22Rv1 (cell line): Measurements from ENCODE around the gene ROMO1.

Source experiments
- ZFX ChIP-seq: fragments of 450-650 bp; IDR thresholded peaks from 2 replicates; pipeline ENCODE4 v1.6.1; 2017; ENCODE audit warnings: antibody characterized with exemption, borderline replicate concordance
- TF ChIP-seq, protein P1 (sequence below): fragments of 450-650 bp; IDR thresholded peaks from 2 replicates; pipeline ENCODE4 v1.5.1; 2017; ENCODE audit warnings: mild to moderate bottlenecking

DNA sequence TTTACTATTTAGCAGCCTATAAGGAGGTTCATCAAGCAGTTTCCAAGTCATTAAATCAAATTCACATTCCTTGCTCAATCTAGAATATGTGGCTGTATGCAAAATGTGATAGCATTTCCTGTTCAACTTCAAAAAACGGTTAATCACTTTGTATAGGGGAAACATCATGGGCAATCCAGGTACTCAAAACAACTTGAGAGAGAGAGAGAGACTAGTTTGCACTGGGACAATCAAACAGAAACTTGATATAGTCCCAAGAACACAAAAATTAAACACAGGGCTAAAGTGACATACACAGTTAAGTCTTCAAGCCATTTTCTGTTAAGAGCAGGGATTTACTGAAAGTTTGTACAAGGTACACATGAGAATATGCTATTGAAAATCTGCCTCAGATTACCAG is 41.9 kb upstream of the ROMO1 start:
- TF ChIP-seq, protein P1, sequence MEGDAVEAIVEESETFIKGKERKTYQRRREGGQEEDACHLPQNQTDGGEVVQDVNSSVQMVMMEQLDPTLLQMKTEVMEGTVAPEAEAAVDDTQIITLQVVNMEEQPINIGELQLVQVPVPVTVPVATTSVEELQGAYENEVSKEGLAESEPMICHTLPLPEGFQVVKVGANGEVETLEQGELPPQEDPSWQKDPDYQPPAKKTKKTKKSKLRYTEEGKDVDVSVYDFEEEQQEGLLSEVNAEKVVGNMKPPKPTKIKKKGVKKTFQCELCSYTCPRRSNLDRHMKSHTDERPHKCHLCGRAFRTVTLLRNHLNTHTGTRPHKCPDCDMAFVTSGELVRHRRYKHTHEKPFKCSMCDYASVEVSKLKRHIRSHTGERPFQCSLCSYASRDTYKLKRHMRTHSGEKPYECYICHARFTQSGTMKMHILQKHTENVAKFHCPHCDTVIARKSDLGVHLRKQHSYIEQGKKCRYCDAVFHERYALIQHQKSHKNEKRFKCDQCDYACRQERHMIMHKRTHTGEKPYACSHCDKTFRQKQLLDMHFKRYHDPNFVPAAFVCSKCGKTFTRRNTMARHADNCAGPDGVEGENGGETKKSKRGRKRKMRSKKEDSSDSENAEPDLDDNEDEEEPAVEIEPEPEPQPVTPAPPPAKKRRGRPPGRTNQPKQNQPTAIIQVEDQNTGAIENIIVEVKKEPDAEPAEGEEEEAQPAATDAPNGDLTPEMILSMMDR, result no peak
- TF ChIP-seq ZFX, result no peak
